GM18505 (cell line): Measurements from ENCODE around the gene TMEM52.

ENCODE experiments used
- ATAC-seq: cut with Tn5 transposase; IDR thresholded peaks from one replicate; pipeline ENCODE4 v1.9.1; 2021; ENCODE audit not compliant: unreplicated experiment
- POLR2A ChIP-seq: IDR thresholded peaks from 4 replicates; pipeline ENCODE4 v1.6.1; 2011; ENCODE audit warnings: borderline replicate concordance; ENCODE audit not compliant: insufficient read depth, insufficient read length; ENCODE audit errors: extremely low read depth

The TMEM52 gene

GRCh38 chr1:1881727-1882126 is 37.4 kb downstream of the TMEM52 start:
- no peak for ATAC-seq

GRCh38 chr1:1880617-1881312 is 38.3 kb downstream of the TMEM52 start:
- ATAC-seq = no peak
- no peak for TF ChIP-seq POLR2A

More at GRCh38 chr1:1881727-1882126, 37.4 kb downstream of the TMEM52 start:
- no peak for TF ChIP-seq POLR2A

GRCh38 chr1:1879942-1880341 is 39.1 kb downstream of the TMEM52 start:
- no peak for ATAC-seq
- no peak for TF ChIP-seq POLR2A

GRCh38 chr1:1877865-1878436 is 41.1 kb downstream of the TMEM52 start:
- TF ChIP-seq POLR2A = no peak

GRCh38 chr1:1876335-1876930 is 42.6 kb downstream of the TMEM52 start:
- no peak for TF ChIP-seq POLR2A
- no peak for ATAC-seq

More at GRCh38 chr1:1877865-1878436, 41.1 kb downstream of the TMEM52 start:
- ATAC-seq = no peak

GRCh38 chr1:1875932-1876331 is 43.1 kb downstream of the TMEM52 start:
- no peak for TF ChIP-seq POLR2A
- ATAC-seq = no peak

- TF ChIP-seq POLR2A = no peak
- ATAC-seq = no peak
Observed at GRCh38 chr1:1874901-1875300, 44.2 kb downstream of the TMEM52 start.

GRCh38 chr1:1873186-1873585 is 45.9 kb downstream of the TMEM52 start:
- no peak for ATAC-seq
- TF ChIP-seq POLR2A = no peak

GRCh38 chr1:1872329-1872994 is 46.6 kb downstream of the TMEM52 start:
- TF ChIP-seq POLR2A = no peak
- ATAC-seq = no peak

- no peak for TF ChIP-seq POLR2A
- no peak for ATAC-seq
Observed at GRCh38 chr1:1869469-1869868, 49.6 kb downstream of the TMEM52 start.
